ENCODE measurements around the gene RIC3.

RIC3 gene

DNA sequence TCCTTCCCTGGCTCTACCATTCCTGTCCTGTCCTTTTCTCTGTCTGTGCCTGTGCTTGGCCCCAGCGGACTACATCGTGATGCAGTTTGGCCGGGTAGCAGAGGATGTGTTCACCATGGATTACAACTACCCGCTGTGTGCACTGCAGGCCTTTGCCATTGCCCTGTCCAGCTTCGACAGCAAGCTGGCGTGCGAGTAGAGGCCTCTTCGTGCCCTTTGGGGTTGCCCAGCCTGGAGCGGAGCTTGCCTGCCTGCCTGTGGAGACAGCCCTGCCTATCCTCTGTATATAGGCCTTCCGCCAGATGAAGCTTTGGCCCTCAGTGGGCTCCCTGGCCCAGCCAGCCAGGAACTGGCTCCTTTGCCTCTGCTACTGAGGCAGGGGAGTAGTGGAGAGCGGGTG is 67.4 kb downstream of the RIC3 start:
- Histone ChIP-seq H3F3A (ENCODE audit: insufficient read depth) (no peaks in the 10 kb centered on the region), H3K9me2 (replicated peaks; ENCODE audit: insufficient read depth, low read length) (no peaks in the 10 kb centered on the region), H3K36me3 (ENCODE audit: low read length) (no peaks in the 10 kb centered on the region), H3K79me2 (ENCODE audit: insufficient read depth, low read length) (no peaks in the 10 kb centered on the region), H3K27me3 (ENCODE audit: low read length) (no peaks in the 10 kb centered on the region), H3K4me3 (ENCODE audit: insufficient read depth, low read length, poor library complexity, severe bottlenecking) (no peak overlapping the region), H3K9ac (ENCODE audit: low read length) (no peak overlapping the region), H3K9me3 (ENCODE audit: insufficient read depth, low read length) (no peaks in the 10 kb centered on the region), H2AFZ (ENCODE audit: low read depth, low read length, severe bottlenecking) (no peak overlapping the region), H4K20me1 (ENCODE audit: low read depth, low read length) (no peaks in the 10 kb centered on the region), H3K27ac (ENCODE audit: low read depth, low read length) (no peak overlapping the region), H3K4me2 (ENCODE audit: low read depth, low read length, poor library complexity, severe bottlenecking) (no peak overlapping the region)
- TF ChIP-seq EZH2phosphoT487 (conservative IDR thresholded peaks at IDR 0.05; ENCODE audit: low read length), result no peak
- TF ChIP-seq, protein P1, sequence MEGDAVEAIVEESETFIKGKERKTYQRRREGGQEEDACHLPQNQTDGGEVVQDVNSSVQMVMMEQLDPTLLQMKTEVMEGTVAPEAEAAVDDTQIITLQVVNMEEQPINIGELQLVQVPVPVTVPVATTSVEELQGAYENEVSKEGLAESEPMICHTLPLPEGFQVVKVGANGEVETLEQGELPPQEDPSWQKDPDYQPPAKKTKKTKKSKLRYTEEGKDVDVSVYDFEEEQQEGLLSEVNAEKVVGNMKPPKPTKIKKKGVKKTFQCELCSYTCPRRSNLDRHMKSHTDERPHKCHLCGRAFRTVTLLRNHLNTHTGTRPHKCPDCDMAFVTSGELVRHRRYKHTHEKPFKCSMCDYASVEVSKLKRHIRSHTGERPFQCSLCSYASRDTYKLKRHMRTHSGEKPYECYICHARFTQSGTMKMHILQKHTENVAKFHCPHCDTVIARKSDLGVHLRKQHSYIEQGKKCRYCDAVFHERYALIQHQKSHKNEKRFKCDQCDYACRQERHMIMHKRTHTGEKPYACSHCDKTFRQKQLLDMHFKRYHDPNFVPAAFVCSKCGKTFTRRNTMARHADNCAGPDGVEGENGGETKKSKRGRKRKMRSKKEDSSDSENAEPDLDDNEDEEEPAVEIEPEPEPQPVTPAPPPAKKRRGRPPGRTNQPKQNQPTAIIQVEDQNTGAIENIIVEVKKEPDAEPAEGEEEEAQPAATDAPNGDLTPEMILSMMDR (IDR thresholded peaks at IDR 0.05; ENCODE audit: insufficient read depth, low read length, poor library complexity, severe bottlenecking), result no peak

DNA sequence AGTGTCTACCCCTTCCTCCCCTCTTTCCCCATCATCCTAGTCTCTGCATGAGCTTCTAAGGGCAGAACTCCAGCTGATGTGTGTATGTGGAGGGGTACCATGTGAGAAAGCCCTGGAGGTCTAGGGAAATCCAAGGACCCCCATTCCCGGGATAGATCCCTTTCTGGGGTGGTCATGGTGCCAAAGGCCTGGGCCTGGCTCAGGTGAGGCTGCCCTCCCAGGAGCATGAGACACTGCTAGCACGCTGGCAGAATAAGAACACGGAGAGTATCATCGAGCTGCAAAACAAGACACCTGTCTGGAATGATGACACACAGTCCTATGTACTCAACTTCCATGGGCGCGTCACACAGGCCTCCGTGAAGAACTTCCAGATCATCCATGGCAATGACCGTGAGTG is 68.2 kb downstream of the RIC3 start:
- H4K20me1 ChIP-seq (ENCODE audit: low read depth, low read length), result no peaks in the 10 kb centered on the region
- no peak overlapping the region for H2AFZ ChIP-seq (ENCODE audit: low read depth, low read length, severe bottlenecking)

DNA sequence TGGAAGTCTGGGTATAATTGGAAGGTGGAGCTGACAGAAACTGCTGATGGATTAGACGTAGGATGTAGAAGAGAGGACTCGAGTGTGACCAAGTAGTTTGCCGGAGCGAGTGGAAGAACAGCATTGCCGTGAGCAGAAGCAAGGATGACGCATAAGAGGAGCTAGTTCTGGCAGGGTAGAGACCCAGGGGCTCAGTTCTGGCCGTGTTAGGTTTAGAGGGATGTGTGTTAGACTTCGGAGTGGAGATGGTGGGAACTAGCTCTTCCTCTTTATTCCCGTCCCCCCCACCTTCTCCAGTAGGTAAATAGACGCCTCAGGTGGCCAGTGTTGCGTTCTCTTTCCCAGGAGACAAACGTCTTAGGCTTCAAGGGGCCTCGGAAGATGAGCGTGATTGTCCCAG is 68.7 kb downstream of the RIC3 start:
- Histone ChIP-seq H2AFZ (ENCODE audit: low read depth, low read length, severe bottlenecking) (no peak overlapping the region), H3K9ac (ENCODE audit: low read length) (no peak overlapping the region), H3K9me2 (replicated peaks; ENCODE audit: insufficient read depth, low read length) (no peaks in the 10 kb centered on the region), H3K27ac (ENCODE audit: low read depth, low read length) (no peak overlapping the region), H3K79me2 (ENCODE audit: insufficient read depth, low read length) (no peaks in the 10 kb centered on the region), H3K27me3 (ENCODE audit: low read length) (no peaks in the 10 kb centered on the region), H3F3A (ENCODE audit: insufficient read depth) (no peaks in the 10 kb centered on the region), H3K4me2 (ENCODE audit: low read depth, low read length, poor library complexity, severe bottlenecking) (no peak overlapping the region), H3K4me3 (ENCODE audit: insufficient read depth, low read length, poor library complexity, severe bottlenecking) (no peak overlapping the region), H3K36me3 (ENCODE audit: low read length) (no peaks in the 10 kb centered on the region), H3K9me3 (ENCODE audit: insufficient read depth, low read length) (no peaks in the 10 kb centered on the region), H4K20me1 (ENCODE audit: low read depth, low read length) (no peaks in the 10 kb centered on the region)
- TF ChIP-seq, protein P1 (IDR thresholded peaks at IDR 0.05; ENCODE audit: insufficient read depth, low read length, poor library complexity, severe bottlenecking), result no peak
- no peak for TF ChIP-seq EZH2phosphoT487 (conservative IDR thresholded peaks at IDR 0.05; ENCODE audit: low read length)

More for the DNA sequence above, 68.2 kb downstream of the RIC3 start:
- H3K4me2 ChIP-seq (ENCODE audit: low read depth, low read length, poor library complexity, severe bottlenecking), result no peak overlapping the region
- H3F3A ChIP-seq (ENCODE audit: insufficient read depth), result no peaks in the 10 kb centered on the region
- H3K27me3 ChIP-seq (ENCODE audit: low read length), result no peaks in the 10 kb centered on the region
- H3K27ac ChIP-seq (ENCODE audit: low read depth, low read length), result no peak overlapping the region
- H3K4me3 ChIP-seq (ENCODE audit: insufficient read depth, low read length, poor library complexity, severe bottlenecking), result no peak overlapping the region
- no peaks in the 10 kb centered on the region for H3K36me3 ChIP-seq (ENCODE audit: low read length)
- TF ChIP-seq, protein P1 (IDR thresholded peaks at IDR 0.05; ENCODE audit: insufficient read depth, low read length, poor library complexity, severe bottlenecking), result no peak
- TF ChIP-seq EZH2phosphoT487 (conservative IDR thresholded peaks at IDR 0.05; ENCODE audit: low read length), result no peak
- no peak overlapping the region for H3K9ac ChIP-seq (ENCODE audit: low read length)
- no peaks in the 10 kb centered on the region for H3K9me3 ChIP-seq (ENCODE audit: insufficient read depth, low read length)
- no peaks in the 10 kb centered on the region for H3K9me2 ChIP-seq (replicated peaks; ENCODE audit: insufficient read depth, low read length)
- H3K79me2 ChIP-seq (ENCODE audit: insufficient read depth, low read length), result no peaks in the 10 kb centered on the region
